ENCODE results near the gene RIC8A.

DNA sequence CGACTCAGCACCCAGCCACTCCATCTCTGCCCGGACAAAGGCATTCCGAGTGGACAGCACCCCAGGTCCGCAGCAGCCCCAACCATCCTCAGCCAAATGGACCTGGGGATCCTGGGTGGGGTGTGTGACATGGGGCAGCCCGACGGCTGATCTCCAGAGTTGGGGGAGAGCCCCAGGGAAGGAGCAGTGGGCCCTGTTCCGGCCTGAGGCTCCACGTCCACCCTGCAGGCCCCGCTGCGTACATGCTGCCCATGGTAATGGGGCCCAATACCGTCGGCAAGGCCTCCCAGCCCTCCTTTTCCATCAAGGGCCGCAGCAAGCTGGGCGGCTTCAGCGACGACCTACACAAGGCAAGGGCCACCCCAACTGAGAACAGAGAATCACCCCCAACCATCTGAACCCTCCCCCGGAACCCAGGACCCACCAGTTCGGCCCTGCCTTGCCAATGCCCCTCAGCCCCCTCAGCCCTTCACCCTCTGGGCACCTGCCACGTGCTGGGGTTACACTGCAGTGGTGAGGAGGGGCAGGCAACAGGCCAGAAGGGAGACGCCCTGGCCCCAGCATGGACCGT lies 9.2 kb upstream of the RIC8A start:
- no peak for TF ChIP-seq POLR2AphosphoS5 (IDR thresholded peaks at IDR 0.05)
- TF ChIP-seq, protein P1, sequence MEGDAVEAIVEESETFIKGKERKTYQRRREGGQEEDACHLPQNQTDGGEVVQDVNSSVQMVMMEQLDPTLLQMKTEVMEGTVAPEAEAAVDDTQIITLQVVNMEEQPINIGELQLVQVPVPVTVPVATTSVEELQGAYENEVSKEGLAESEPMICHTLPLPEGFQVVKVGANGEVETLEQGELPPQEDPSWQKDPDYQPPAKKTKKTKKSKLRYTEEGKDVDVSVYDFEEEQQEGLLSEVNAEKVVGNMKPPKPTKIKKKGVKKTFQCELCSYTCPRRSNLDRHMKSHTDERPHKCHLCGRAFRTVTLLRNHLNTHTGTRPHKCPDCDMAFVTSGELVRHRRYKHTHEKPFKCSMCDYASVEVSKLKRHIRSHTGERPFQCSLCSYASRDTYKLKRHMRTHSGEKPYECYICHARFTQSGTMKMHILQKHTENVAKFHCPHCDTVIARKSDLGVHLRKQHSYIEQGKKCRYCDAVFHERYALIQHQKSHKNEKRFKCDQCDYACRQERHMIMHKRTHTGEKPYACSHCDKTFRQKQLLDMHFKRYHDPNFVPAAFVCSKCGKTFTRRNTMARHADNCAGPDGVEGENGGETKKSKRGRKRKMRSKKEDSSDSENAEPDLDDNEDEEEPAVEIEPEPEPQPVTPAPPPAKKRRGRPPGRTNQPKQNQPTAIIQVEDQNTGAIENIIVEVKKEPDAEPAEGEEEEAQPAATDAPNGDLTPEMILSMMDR (IDR thresholded peaks at IDR 0.05) = no peak
